SK-N-SH (cell line): ENCODE data around the gene CDCP1. TPM values are rescaled to one million over a fixed set of nuclear protein-coding genes. Genes with fewer than 3 reads are reported as not detected.

Experiments used
- CTCF ChIA-PET: fragments of 300-600, 350-600 bp; formaldehyde crosslinking; extraction: SDS; loops from one replicate; lab custom pipeline; 2021; lab: Yijun Ruan, JAX
- POLR2A ChIA-PET: fragments of 350-600 bp; sonication (Branson Sonifier 250); formaldehyde crosslinking; extraction: SDS; loops from one replicate; lab custom pipeline; 2020; ENCODE audit warnings: antibody characterized with exemption, inconsistent platforms; lab: Yijun Ruan, JAX
- DNase-seq: peaks from one replicate; pipeline ENCODE4 v3.0.0; 2012
- H2AFZ ChIP-seq: fragments of 200-600 bp; sonication (generic); 2 replicates; pipeline ENCODE4 v1.8.1; 2016; ENCODE audit warnings: antibody characterized with exemption, mild to moderate bottlenecking, low read depth
- H3F3A ChIP-seq: fragments of 200-600 bp; sonication (generic); replicated peaks from 2 replicates; pipeline ENCODE3; 2016; ENCODE audit warnings: antibody characterized with exemption, mild to moderate bottlenecking; ENCODE audit not compliant: insufficient read depth
- H3K27ac ChIP-seq, 2 experiments: fragments of 200-500 bp in 1 of 2; fragments of 200-600 bp in 1 of 2; sonication (Bioruptor generic) in 1 of 2; sonication (generic), shearing (Covaris generic) in 1 of 2; 2 replicates each; pipeline versions ENCODE4 v1.5.1 to v1.6.1; 2014 to 2016; ENCODE audit warnings: low read depth in 2 of 2, inconsistent platforms in 1 of 2, low read length in 1 of 2, mild to moderate bottlenecking in 1 of 2, mixed read lengths in 1 of 2
- H3K27me3 ChIP-seq: fragments of 200-600 bp; sonication (generic), shearing (Covaris generic); 2 replicates; pipeline ENCODE4 v1.6.1; 2016; ENCODE audit warnings: mixed run types; ENCODE audit not compliant: insufficient read depth
- H3K36me3 ChIP-seq, 2 experiments: fragments of 200-500 bp in 1 of 2; fragments of 200-600 bp in 1 of 2; sonication (Bioruptor generic) in 1 of 2; sonication (generic) in 1 of 2; replicated peaks in 1 of 2; 2 replicates each; pipeline versions ENCODE3 to v1.5.1; 2014 to 2016; ENCODE audit warnings: low read length in 1 of 2, mild to moderate bottlenecking in 1 of 2; ENCODE audit not compliant: insufficient read depth in 2 of 2, control insufficient read depth in 1 of 2
- H3K4me1 ChIP-seq, 2 experiments: fragments of 200-500 bp in 1 of 2; fragments of 200-600 bp in 1 of 2; sonication (Bioruptor generic) in 1 of 2; sonication (generic), shearing (Covaris generic) in 1 of 2; 2 replicates each; pipeline versions ENCODE4 v1.5.1 to v1.6.1; 2014 to 2016; ENCODE audit warnings: low read depth in 1 of 2, low read length in 1 of 2, mixed run types in 1 of 2; ENCODE audit not compliant: insufficient read depth in 2 of 2, control insufficient read depth in 1 of 2
- H3K4me2 ChIP-seq: fragments of 200-600 bp; sonication (generic), shearing (Covaris generic); 2 replicates; pipeline ENCODE4 v1.6.1; 2017; ENCODE audit warnings: mixed run types
- H3K4me3 ChIP-seq, 2 experiments: fragments of 200-500 bp in 1 of 2; fragments of 200-600 bp in 1 of 2; sonication (Bioruptor generic) in 1 of 2; sonication (generic), shearing (Covaris generic) in 1 of 2; 2 replicates each; pipeline versions ENCODE4 v1.5.1 to v1.8.1; 2014 to 2016; ENCODE audit warnings: low read depth in 2 of 2, inconsistent platforms in 1 of 2, low read length in 1 of 2, mild to moderate bottlenecking in 1 of 2, mixed read lengths in 1 of 2, moderate library complexity in 1 of 2
- H3K79me2 ChIP-seq: fragments of 200-600 bp; sonication (generic); 2 replicates; pipeline ENCODE4 v1.8.1; 2017; ENCODE audit warnings: mild to moderate bottlenecking; ENCODE audit not compliant: insufficient read depth
- H3K9ac ChIP-seq: fragments of 200-600 bp; sonication (generic); 2 replicates; pipeline ENCODE4 v1.6.1; 2017; ENCODE audit warnings: mixed run types
- H3K9me2 ChIP-seq: fragments of 200-600 bp; sonication (generic); 2 replicates; pipeline ENCODE4 v1.6.1; 2017; ENCODE audit warnings: mixed run types
- H3K9me3 ChIP-seq: fragments of 200-600 bp; sonication (generic); 2 replicates; pipeline ENCODE4 v1.6.1; 2017; ENCODE audit warnings: mixed run types, mild to moderate bottlenecking, moderate library complexity
- H4K20me1 ChIP-seq: fragments of 200-600 bp; sonication (generic); 2 replicates; pipeline ENCODE4 v1.6.1; 2017; ENCODE audit warnings: mild to moderate bottlenecking, mixed run types; ENCODE audit not compliant: insufficient read depth
- ELF1 ChIP-seq: IDR thresholded peaks from 2 replicates; pipeline ENCODE4 v1.4.0; 2012
- EP300 ChIP-seq, 2 experiments: IDR thresholded peaks; 2 replicates each; pipeline versions ENCODE4 v1.4.0 to v1.6.1; 2012; ENCODE audit warnings: borderline replicate concordance in 1 of 2, low read depth in 1 of 2, low read length in 1 of 2
- FOSL2 ChIP-seq: IDR thresholded peaks from 2 replicates; pipeline ENCODE4 v1.4.0; 2012; ENCODE audit warnings: low read depth, mild to moderate bottlenecking, moderate library complexity, borderline replicate concordance
- FOXJ3 ChIP-seq: sonication (generic); formaldehyde crosslinking; IDR thresholded peaks from 2 replicates; pipeline ENCODE4 v1.5.1; 2020; ENCODE audit warnings: mild to moderate bottlenecking, missing genetic modification reagents
- FOXM1 ChIP-seq: IDR thresholded peaks from 2 replicates; pipeline ENCODE4 v1.4.0; 2012; ENCODE audit warnings: low read depth, mild to moderate bottlenecking
- JUND ChIP-seq: IDR thresholded peaks from 2 replicates; pipeline ENCODE4 v1.4.0; 2012
- MEF2A ChIP-seq: IDR thresholded peaks from 2 replicates; pipeline ENCODE4 v1.4.0; 2012; ENCODE audit warnings: low read depth, borderline replicate concordance
- NFIC ChIP-seq: IDR thresholded peaks from 2 replicates; pipeline ENCODE4 v1.4.0; 2012; ENCODE audit warnings: borderline replicate concordance
- NRF1 ChIP-seq: IDR thresholded peaks from 2 replicates; pipeline ENCODE4 v1.6.1; 2012; ENCODE audit warnings: low read depth, mild to moderate bottlenecking, low read length
- PBX3 ChIP-seq: IDR thresholded peaks from 2 replicates; pipeline ENCODE4; 2012
- POLR2AphosphoS5 ChIP-seq: IDR thresholded peaks from 2 replicates; pipeline ENCODE4 v1.6.1; 2012; ENCODE audit warnings: low read depth, low read length
- RAD21 ChIP-seq: IDR thresholded peaks from 2 replicates; pipeline ENCODE4 v1.6.1; 2012; ENCODE audit warnings: mild to moderate bottlenecking, low read length
- REST ChIP-seq: IDR thresholded peaks from 2 replicates; pipeline ENCODE4 v1.6.1; 2012; ENCODE audit warnings: mild to moderate bottlenecking, low read depth, low read length, moderate library complexity
- RXRA ChIP-seq: IDR thresholded peaks from 2 replicates; pipeline ENCODE4 v1.4.0; 2012; ENCODE audit warnings: low read depth, mild to moderate bottlenecking, borderline replicate concordance
- TAF1 ChIP-seq: IDR thresholded peaks from 2 replicates; pipeline ENCODE4 v1.6.1; 2012; ENCODE audit warnings: low read depth, mild to moderate bottlenecking, low read length, moderate library complexity, borderline replicate concordance
- TCF12 ChIP-seq: IDR thresholded peaks from 2 replicates; pipeline ENCODE4 v1.4.0; 2012
- TEAD4 ChIP-seq: IDR thresholded peaks from 2 replicates; pipeline ENCODE4 v1.4.0; 2012; ENCODE audit warnings: mild to moderate bottlenecking, borderline replicate concordance; ENCODE audit not compliant: insufficient read depth
- USF2 ChIP-seq: fragments of 150-350 bp; IDR thresholded peaks from 2 replicates; pipeline ENCODE4 v1.6.1; 2017; ENCODE audit warnings: antibody characterized with exemption, low read length, low read depth, borderline replicate concordance
- YY1 ChIP-seq: IDR thresholded peaks from 2 replicates; pipeline ENCODE4 v1.4.0; 2012; ENCODE audit warnings: low read depth, mild to moderate bottlenecking
- ZBTB33 ChIP-seq: IDR thresholded peaks from 2 replicates; pipeline ENCODE4 v1.4.0; 2012; ENCODE audit warnings: low read depth, borderline replicate concordance
- WGBS: methylation state at CpG from one replicate; pipeline ENCODE4 v1.1.6; 2017; ENCODE audit warnings: low lambda C conversion rate; 5-methylcytosine and 5-hydroxymethylcytosine counted together
- polyA plus RNA-seq, 3 experiments: library from polyadenylated mRNA; depleted of rRNA; stranded (reverse); fragments of >200 nt; gene quantifications; 2 replicates each; pipeline ENCODE4 v1.2.3, GENCODE V29; 2012
- TF ChIP-seq, protein P1 (sequence below): IDR thresholded peaks from 2 replicates; pipeline ENCODE4 v1.4.0; 2012; ENCODE audit warnings: low read depth
- TF ChIP-seq, protein P2 (sequence below): fragments of 150-350 bp; IDR thresholded peaks from 2 replicates; pipeline ENCODE4 v1.6.1; 2016; ENCODE audit warnings: mild to moderate bottlenecking, low read depth, low read length

Gene CDCP1
- polyA plus RNA-seq, 1 of the 3 experiments (the other 2 are of a cell fraction) = 3.6 TPM

DNA sequence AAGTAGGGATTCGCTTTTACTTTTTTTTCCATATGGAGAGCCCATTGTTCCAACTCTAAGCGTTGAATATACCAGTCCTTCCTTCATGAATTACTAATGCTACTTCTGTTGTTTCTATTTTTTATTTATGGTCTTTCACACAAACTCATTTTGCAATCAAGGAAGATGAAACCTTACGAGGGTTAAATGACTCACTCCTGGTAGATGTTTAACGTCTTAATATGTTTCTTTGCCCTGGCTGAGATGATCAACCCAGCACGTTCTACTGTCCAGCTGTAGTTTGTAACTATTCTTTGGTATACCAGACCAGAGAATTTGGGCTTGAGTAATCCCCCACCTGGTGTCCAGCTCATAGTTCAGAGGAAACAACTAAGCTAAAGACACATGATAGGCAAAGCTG lies 23.1 kb downstream of the CDCP1 start:
- Histone ChIP-seq H3K4me3 (0 out of 4 replicates have a peak overlapping the region, but pooled peaks of 1 of the 2 experiments have one; percentile 15), H3K9ac (peak overlapping the region; percentile 66), H3K79me2 (no peaks in the 10 kb centered on the region), H3K4me1 (peaks cover 23 to 36% of the 10 kb centered on the region in 2 experiments), H3F3A (peaks cover 33% of the 10 kb centered on the region), H3K9me3 (no peaks in the 10 kb centered on the region), H3K36me3 (no peaks in the 10 kb centered on the region), H3K27ac (peak overlapping the region in 1 of 2 experiments; percentile 86; a peak in 2 of 4 replicates), H3K4me2 (peak overlapping the region; percentile 56), H3K27me3 (no peaks in the 10 kb centered on the region), H4K20me1 (no peaks in the 10 kb centered on the region), H2AFZ (no peak overlapping the region; the same call in 1 of the 2 replicates), H3K9me2 (no peaks in the 10 kb centered on the region)
- WGBS = 18% methylated on average over 5 of the region's 5 CpGs
- no peak for DNase-seq
- ChIA-PET CTCF (interaction anchor here (0.6 to 1.0 kb wide), 3 partner anchors 68 to 93 kb away, joined by 3 to 6 read pairs (median 3); no protein-coding TSS in a partner anchor), POLR2A (no interaction called here)
- peak; percentile 61; the same call in 1 of the 2 replicates for TF ChIP-seq ZBTB33
- 0 out of 2 replicates have a peak, but pooled peaks have one; percentile 51 for TF ChIP-seq MEF2A
- no peak for TF ChIP-seq NRF1
- peak; percentile 82 for TF ChIP-seq JUND
- TF ChIP-seq USF2 = no peak
- no peak for TF ChIP-seq TAF1
- no peak for TF ChIP-seq RAD21
- TF ChIP-seq NFIC = peak; percentile 53
- TF ChIP-seq, protein P1, sequence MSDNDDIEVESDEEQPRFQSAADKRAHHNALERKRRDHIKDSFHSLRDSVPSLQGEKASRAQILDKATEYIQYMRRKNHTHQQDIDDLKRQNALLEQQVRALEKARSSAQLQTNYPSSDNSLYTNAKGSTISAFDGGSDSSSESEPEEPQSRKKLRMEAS = peak; percentile 56; the same call in 1 of the 2 replicates
- TF ChIP-seq ELF1 = no peak
- peak; percentile 59; the same call in 1 of the 2 replicates for TF ChIP-seq POLR2AphosphoS5
- TF ChIP-seq EP300 (IDR thresholded peaks at IDR 0.05; ENCODE audit: borderline replicate concordance in 1 of 2, low read depth in 1 of 2, low read length in 1 of 2) = peak in 1 of 2 experiments; percentile 83; a peak in 2 of 4 replicates
- TF ChIP-seq FOXJ3 (CRISPR knock-in tag) = no peak
- TF ChIP-seq FOXM1 = peak; percentile 61; the same call in 1 of the 2 replicates
- TF ChIP-seq TEAD4 = peak; percentile 30; the same call in 1 of the 2 replicates
- peak; percentile 73 for TF ChIP-seq FOSL2
- peak; percentile 90 for TF ChIP-seq TCF12
- peak; percentile 37; the same call in 1 of the 2 replicates for TF ChIP-seq RXRA
- TF ChIP-seq REST = 0 out of 2 replicates have a peak, but pooled peaks have one; percentile 8
- no peak for TF ChIP-seq YY1
- TF ChIP-seq, protein P2, sequence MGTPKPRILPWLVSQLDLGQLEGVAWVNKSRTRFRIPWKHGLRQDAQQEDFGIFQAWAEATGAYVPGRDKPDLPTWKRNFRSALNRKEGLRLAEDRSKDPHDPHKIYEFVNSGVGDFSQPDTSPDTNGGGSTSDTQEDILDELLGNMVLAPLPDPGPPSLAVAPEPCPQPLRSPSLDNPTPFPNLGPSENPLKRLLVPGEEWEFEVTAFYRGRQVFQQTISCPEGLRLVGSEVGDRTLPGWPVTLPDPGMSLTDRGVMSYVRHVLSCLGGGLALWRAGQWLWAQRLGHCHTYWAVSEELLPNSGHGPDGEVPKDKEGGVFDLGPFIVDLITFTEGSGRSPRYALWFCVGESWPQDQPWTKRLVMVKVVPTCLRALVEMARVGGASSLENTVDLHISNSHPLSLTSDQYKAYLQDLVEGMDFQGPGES = no peak
- no peak; the same call in none of the 2 replicates for TF ChIP-seq PBX3
